Neural cell (in vitro differentiated cells): ENCODE measurements around the gene PKDCC. TPM values are rescaled to one million over a fixed set of nuclear protein-coding genes. Genes with fewer than 3 reads are reported as not detected.

Experiments
- H2AFZ ChIP-seq: fragments of 200-600, 300-800 bp; sonication (generic), shearing (Covaris generic); 2 replicates; pipeline ENCODE4 v1.6.0; 2014; ENCODE audit warnings: low read depth, mild to moderate bottlenecking, antibody characterized with exemption, low read length, moderate library complexity
- H3F3A ChIP-seq: fragments of 200-600 bp; shearing (Covaris generic); 2 replicates; pipeline ENCODE4 v1.6.1; 2016; ENCODE audit warnings: mild to moderate bottlenecking, moderate library complexity, mixed read lengths, antibody characterized with exemption, low read length; ENCODE audit not compliant: insufficient read depth, poor library complexity, severe bottlenecking
- H3K27ac ChIP-seq: fragments of 200-600, 300-800 bp; sonication (generic), shearing (Covaris generic); 2 replicates; pipeline ENCODE4 v1.5.1; 2014; ENCODE audit warnings: mild to moderate bottlenecking, low read length, moderate library complexity
- H3K27me3 ChIP-seq: fragments of 300-800, 200-600 bp; sonication (generic), shearing (Covaris generic); 2 replicates; pipeline ENCODE4 v1.6.0; 2014; ENCODE audit warnings: mild to moderate bottlenecking, low read depth, low read length, moderate library complexity; ENCODE audit not compliant: insufficient read depth
- H3K36me3 ChIP-seq: fragments of 300-800, 200-600 bp; sonication (generic), shearing (Covaris generic); 2 replicates; pipeline ENCODE4 v1.5.1; 2014; ENCODE audit warnings: mild to moderate bottlenecking, antibody characterized with exemption, low read length, moderate library complexity; ENCODE audit not compliant: insufficient read depth
- H3K4me2 ChIP-seq: fragments of 300-800, 200-600 bp; sonication (generic), shearing (Covaris generic); 2 replicates; pipeline ENCODE4 v1.6.0; 2014; ENCODE audit warnings: mild to moderate bottlenecking, low read length
- H3K4me3 ChIP-seq: fragments of 300-800, 200-600 bp; sonication (generic), shearing (Covaris generic); 2 replicates; pipeline ENCODE4 v1.5.1; 2014; ENCODE audit warnings: mild to moderate bottlenecking, low read length, moderate library complexity
- H3K79me2 ChIP-seq: fragments of 200-600 bp; shearing (Covaris generic); replicated peaks from 2 replicates; pipeline ENCODE4 v1.6.0; 2014; ENCODE audit warnings: mild to moderate bottlenecking, low read length, moderate library complexity; ENCODE audit not compliant: insufficient read depth
- H3K9ac ChIP-seq: fragments of 300-800, 200-600 bp; sonication (generic), shearing (Covaris generic); 2 replicates; pipeline ENCODE4 v1.6.1; 2016; ENCODE audit warnings: mild to moderate bottlenecking, low read length, mixed read lengths
- H3K9me2 ChIP-seq: fragments of 200-600 bp; shearing (Covaris generic); 2 replicates; pipeline ENCODE4 v1.6.1; 2016; ENCODE audit warnings: mild to moderate bottlenecking, low read length, mixed read lengths; ENCODE audit not compliant: insufficient read depth
- H3K9me3 ChIP-seq: fragments of 200-600, 300-800 bp; sonication (generic), shearing (Covaris generic); 2 replicates; pipeline ENCODE4 v1.6.1; 2016; ENCODE audit warnings: mild to moderate bottlenecking, mixed run types, low read length, moderate library complexity, mixed read lengths
- H4K20me1 ChIP-seq: fragments of 200-600 bp; shearing (Covaris generic); 2 replicates; pipeline ENCODE4 v1.6.1; 2016; ENCODE audit warnings: mild to moderate bottlenecking, mixed run types; ENCODE audit not compliant: insufficient read depth
- CTCF ChIP-seq: fragments of 450-650 bp; IDR thresholded peaks from 2 replicates; pipeline ENCODE4 v1.5.1; 2014; ENCODE audit warnings: antibody characterized with exemption, mild to moderate bottlenecking, moderate library complexity; ENCODE audit not compliant: poor library complexity, severe bottlenecking
- EP300 ChIP-seq: fragments of 450-650 bp; conservative IDR thresholded peaks from 2 replicates; pipeline ENCODE4 v1.6.1; 2014; ENCODE audit warnings: antibody characterized with exemption, mild to moderate bottlenecking, moderate library complexity; ENCODE audit not compliant: poor library complexity, severe bottlenecking
- EZH2 ChIP-seq: fragments of 200-600, 300-800 bp; shearing (Covaris generic), sonication (generic); IDR thresholded peaks from 2 replicates; pipeline ENCODE4 v1.6.1; 2014; ENCODE audit warnings: antibody characterized with exemption, low read length, borderline replicate concordance, mild to moderate bottlenecking; ENCODE audit not compliant: insufficient read depth, poor library complexity, severe bottlenecking
- MXI1 ChIP-seq: fragments of 450-650 bp; conservative IDR thresholded peaks from 2 replicates; pipeline ENCODE4 v1.6.1; 2014; ENCODE audit warnings: antibody characterized with exemption, mild to moderate bottlenecking; ENCODE audit not compliant: poor library complexity, severe bottlenecking
- POLR2AphosphoS5 ChIP-seq: IDR thresholded peaks from 2 replicates; pipeline ENCODE4 v1.6.1; 2012
- RAD21 ChIP-seq: fragments of 450-650 bp; conservative IDR thresholded peaks from 2 replicates; pipeline ENCODE4 v1.6.1; 2014; ENCODE audit warnings: antibody characterized with exemption, mild to moderate bottlenecking, moderate library complexity
- REST ChIP-seq: IDR thresholded peaks from 2 replicates; pipeline ENCODE4 v1.6.1; 2012; ENCODE audit warnings: borderline replicate concordance
- SMC3 ChIP-seq: fragments of 450-650 bp; conservative IDR thresholded peaks from 2 replicates; pipeline ENCODE4 v1.6.1; 2014; ENCODE audit warnings: antibody characterized with exemption, mild to moderate bottlenecking, moderate library complexity; ENCODE audit not compliant: poor library complexity
- TAF1 ChIP-seq: IDR thresholded peaks from 2 replicates; pipeline ENCODE4 v1.6.1; 2012; ENCODE audit warnings: low read depth
- polyA plus RNA-seq: library from polyadenylated mRNA; depleted of rRNA; stranded (reverse); fragments of >200 nt; gene quantifications from 2 replicates; pipeline ENCODE4 v1.2.3, GENCODE V29; 2014

The PKDCC gene
- polyA plus RNA-seq, 1 donor from 2014 or later: 37.4 TPM

- TF ChIP-seq REST (no peak), TAF1 (no peak), EP300 (no peak), RAD21 (no peak), SMC3 (no peak), EZH2 (no peak), CTCF (no peak), MXI1 (no peak), POLR2AphosphoS5 (no peak)
- Histone ChIP-seq H2AFZ (no peak overlapping the region), H3F3A (no peaks in the 10 kb centered on the region), H3K79me2 (no peaks in the 10 kb centered on the region), H3K4me3 (no peak overlapping the region), H3K9me3 (no peaks in the 10 kb centered on the region), H4K20me1 (no peaks in the 10 kb centered on the region), H3K27me3 (no peaks in the 10 kb centered on the region), H3K27ac (no peak overlapping the region), H3K4me2 (no peak overlapping the region), H3K36me3 (no peaks in the 10 kb centered on the region), H3K9me2 (no peaks in the 10 kb centered on the region), H3K9ac (no peak overlapping the region)
Measured at GRCh38 chr2:42089340-42089925, 41.6 kb downstream of the PKDCC start.

- Histone ChIP-seq H3K79me2 (no peaks in the 10 kb centered on the region), H3K36me3 (no peaks in the 10 kb centered on the region), H3K27me3 (no peaks in the 10 kb centered on the region), H3K9me2 (no peaks in the 10 kb centered on the region), H3K4me2 (no peak overlapping the region), H4K20me1 (no peaks in the 10 kb centered on the region), H3K9me3 (no peaks in the 10 kb centered on the region), H3K4me3 (no peak overlapping the region), H3K9ac (no peak overlapping the region), H3K27ac (no peak overlapping the region), H3F3A (no peaks in the 10 kb centered on the region), H2AFZ (no peak overlapping the region)
- TF ChIP-seq EP300: no peak
- TF ChIP-seq MXI1: no peak
- TF ChIP-seq POLR2AphosphoS5: no peak
- no peak for TF ChIP-seq TAF1
- no peak for TF ChIP-seq SMC3
- no peak for TF ChIP-seq EZH2
- TF ChIP-seq REST: no peak
- TF ChIP-seq RAD21: no peak
Measured at GRCh38 chr2:42090216-42090615, 42.4 kb downstream of the PKDCC start.
